Stimulated activated CD8-positive, alpha-beta memory T cell treated with anti-CD3 and anti-CD28 coated beads, Interleukin-4, amount 100 ng/mL, for 24 hours (primary cell): ENCODE measurements around the gene ERVFRD-1.
"Not testable (repeated sequence)": the region's sequence is repeated elsewhere in the genome, so short reads cannot be mapped to it uniquely, and the experiment has no call there.

ENCODE experiments used
- DNase-seq: peaks from one replicate; pipeline ENCODE4 v3.0.0-alpha.2; 2020; ENCODE audit warnings: low read depth

ERVFRD-1 gene

DNA sequence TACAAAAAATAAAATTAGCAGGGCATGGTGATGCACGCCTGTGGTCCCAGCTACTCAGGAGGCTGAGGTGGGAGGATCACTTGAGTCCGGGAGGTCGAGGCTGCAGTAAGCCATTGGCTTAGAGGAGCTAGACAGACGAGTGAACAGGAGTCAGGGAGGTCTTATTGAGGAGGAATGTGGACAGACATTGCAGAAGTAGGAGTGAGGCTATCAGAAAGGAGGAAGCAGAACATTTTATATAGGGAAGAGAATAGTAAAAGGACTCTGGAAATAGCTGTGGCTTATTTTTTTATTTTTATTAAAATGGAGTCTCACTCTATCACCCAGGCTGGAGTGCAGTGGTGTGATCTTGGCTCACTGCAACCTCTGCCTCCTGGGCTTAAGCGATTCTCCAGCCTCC is 20.4 kb downstream of the ERVFRD-1 start:
- DNase-seq = not testable (repeated sequence)

DNA sequence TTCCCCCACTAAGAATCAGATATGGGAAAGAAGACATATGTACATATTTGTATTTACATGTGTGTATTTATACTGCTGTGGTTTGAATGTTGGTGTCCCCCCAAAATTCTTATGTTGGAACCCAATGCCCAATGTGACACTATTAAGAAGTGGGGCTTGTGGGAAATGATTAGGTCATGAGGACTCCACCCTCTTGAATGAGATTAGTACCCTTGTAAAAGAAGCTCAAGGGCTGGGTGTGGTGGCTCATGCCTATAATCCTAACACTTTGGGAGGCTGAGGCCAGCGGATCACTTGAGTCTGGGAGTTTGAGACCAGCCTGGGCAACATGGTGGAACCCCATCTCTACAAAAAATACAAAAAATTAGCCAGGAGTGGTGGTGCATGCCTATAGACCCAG is 21.8 kb downstream of the ERVFRD-1 start:
- no peak for DNase-seq

DNA sequence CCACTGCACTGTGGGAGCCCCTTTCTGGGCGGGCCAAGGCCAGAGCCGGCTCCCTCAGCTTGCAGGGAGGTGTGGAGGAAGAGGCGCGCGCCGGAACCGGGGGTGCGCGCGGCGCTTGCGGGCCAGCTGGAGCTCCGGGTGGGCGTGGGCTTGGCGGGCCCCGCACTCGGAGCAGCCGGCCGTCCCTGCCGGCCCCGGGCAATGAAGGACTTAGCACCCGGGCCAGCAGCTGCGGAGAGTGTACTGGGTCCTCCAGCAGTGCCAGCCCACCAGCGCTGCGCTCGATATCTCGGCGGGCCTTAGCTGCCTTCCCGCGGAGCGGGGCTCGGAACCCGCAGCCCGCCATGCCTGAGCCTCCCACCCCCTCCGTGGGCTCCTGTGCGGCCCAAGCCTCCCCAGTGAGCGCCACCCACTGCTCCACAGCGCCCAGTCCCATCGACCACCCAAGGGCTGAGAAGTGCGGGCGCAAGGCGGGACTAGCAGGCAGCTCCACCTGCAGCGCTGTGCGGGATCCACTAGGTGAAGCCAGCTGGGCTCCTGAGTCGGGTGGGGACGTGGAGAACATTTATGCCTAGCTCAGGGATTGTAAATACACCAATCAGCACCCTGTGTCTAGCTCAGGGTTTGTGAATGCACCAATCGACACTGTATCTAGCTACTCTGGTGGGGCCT is 24.2 kb downstream of the ERVFRD-1 start:
- DNase-seq = not testable (repeated sequence)

- no peak for DNase-seq
These were observed 25.6 kb downstream of the ERVFRD-1 start for GRCh38 chr6:11085758-11086435.

DNA sequence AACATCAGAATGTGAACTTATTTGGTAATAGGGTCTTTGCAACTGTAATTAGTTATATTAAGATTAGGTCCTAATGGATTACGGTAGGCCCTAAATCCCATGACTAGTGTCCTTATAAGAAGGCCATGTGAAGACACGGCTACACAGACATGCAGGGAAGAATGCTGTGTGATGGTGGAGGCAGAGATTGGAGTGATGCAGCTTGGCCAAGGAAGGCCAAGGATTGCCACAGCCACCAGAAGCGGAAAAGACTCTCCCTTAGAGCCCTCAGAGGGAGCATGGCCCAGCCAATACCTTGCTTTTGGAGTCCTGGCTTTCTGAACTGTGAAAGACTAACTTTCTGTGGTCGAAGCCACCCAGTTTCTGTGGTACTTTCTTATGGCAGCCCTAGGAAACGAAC is 27.6 kb downstream of the ERVFRD-1 start:
- no peak for DNase-seq

GRCh38 chr6:11083491-11083890 is 28.0 kb downstream of the ERVFRD-1 start:
- no peak for DNase-seq

DNA sequence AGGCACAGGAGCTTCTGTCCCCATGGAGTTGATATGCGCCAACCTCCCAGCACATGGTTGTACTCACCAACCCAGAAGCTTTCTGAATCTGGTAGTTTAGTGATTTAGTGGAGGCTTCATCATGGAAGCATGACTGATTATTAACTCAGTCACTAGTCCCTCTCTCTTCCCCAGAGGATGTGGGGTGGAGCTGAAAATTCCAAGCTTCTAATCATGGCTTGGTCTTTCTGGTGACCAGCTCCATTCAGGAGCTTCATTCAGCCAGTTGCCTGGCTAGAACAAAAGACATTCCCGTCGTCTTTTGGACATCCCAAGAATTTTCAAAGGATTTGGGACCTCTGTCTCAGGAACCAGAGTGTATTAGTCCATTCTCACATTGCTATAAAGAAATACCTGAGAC is 31.2 kb downstream of the ERVFRD-1 start:
- DNase-seq = no peak

- no peak for DNase-seq
These were observed 33.3 kb downstream of the ERVFRD-1 start for GRCh38 chr6:11078266-11078665.

DNA sequence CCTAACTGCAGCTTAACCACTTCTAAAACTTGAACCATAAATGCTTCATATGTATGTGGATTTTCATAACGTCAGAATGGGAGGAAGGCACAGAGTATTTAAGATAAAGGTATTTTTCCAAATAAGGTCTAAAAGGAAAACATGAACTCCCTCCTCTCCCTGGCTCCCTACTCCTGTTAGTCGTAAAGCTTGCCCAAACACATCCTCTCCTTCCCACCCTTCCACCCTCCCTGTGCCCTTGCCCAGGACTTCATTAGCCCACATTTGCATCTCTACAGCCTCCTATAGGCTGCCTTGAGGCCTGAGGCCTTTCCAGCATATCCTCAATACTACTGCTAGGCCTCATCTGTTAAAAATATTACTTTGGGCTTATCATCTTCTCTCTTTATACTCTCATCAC is 35.0 kb downstream of the ERVFRD-1 start:
- DNase-seq = no peak

DNA sequence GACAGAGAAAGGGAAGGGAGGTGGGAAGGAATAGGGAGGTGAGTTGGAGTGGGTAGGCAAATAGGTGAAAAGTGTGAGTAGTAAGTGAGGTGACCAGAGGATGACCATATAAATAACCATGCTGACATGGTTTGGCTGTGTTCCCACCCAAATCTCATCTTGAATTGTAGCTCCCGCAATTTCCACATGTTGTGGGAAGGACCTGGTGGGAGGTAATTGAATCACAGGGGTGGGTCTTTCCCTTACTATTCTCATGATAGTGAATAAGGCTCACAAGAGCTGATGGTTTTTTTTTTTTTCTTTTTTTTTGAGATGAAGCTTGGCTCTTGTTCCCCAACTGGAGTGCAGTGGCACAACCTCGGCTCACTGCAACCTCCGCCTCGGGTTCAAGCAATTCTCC is 39.4 kb downstream of the ERVFRD-1 start:
- no peak for DNase-seq

DNA sequence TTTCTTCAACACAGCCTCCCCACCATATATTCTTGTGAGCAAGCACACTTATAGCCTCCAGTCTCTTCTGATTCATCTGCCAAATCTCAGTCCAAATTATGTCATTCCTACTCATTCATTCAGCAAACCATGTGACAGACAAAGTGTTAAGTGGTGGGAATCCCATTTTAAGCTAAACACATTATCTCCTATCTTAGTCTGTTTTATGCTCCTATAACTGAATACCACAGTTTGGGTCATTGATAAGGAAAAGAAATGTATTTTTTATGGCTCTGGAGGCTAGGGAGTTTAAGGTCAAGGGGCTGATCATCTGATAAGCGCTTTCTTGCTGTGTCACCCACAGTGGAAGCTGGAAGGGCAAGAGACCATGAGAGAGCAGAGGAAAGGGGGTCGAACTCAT is 41.8 kb downstream of the ERVFRD-1 start:
- no peak for DNase-seq

- DNase-seq = no peak
These were observed 44.2 kb downstream of the ERVFRD-1 start for GRCh38 chr6:11067348-11067747.

DNA sequence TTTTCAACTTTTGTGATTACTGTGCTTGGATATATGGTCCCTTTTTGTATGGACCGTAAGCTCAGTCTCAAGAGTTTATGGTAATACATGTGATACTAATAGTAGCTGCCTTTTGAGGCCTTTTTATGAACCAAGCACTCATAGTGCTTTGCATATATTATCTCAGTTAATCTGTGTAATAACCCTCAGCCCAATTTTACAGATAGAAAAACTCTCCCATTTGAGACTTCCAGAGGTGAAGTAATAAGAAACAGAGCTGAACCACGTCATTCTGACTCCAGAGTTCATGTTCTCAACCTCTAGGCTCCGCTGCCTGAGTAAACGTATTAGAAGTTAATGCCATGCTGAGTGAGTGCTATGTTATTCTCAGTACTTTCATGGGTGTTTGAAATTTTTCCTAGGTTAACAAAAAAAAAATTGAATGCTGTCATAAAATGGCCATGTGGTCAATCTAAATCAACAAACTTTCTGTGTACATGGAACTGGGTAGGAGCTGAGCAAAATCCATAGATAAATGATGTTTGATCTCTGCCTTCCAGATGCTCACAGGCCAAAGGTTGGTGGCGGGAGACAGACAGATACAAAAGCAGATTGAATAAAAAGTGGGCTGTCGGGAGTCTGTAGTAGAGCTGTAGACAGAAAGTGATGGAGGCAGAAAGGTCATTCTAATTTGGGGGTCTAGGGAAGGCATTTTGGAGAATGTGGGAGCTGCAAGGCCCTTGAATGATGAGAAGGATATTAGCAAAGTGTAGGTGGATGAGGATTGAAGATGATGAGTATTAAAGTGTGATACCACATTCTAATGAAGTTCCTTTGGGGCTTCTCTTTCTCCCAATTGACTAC is 44.8 kb downstream of the ERVFRD-1 start:
- no peak for DNase-seq

- DNase-seq = no peak
These were observed 45.9 kb downstream of the ERVFRD-1 start for GRCh38 chr6:11065436-11066202.

DNA sequence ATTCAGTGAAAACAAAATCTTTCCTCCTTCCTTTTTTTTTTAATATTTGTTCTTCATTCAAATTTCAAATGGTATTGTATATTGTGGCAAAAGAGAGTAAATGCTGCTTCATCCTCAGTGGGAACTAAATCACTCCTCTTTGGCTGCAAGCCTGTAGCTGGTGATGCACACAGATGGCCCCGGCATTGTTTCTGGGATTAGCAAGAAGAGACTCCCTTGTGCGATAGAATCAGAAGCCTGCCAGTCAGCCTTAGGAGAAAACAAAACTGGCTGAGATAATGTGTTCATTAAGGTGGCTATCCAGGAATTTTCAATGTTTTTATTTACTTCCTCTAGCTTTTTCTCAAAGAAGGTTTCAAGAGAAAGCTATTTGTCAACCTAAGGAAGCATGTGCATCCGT is 46.7 kb downstream of the ERVFRD-1 start:
- no peak for DNase-seq

- no peak for DNase-seq
These were observed 48.8 kb downstream of the ERVFRD-1 start for GRCh38 chr6:11062715-11063114.

DNA sequence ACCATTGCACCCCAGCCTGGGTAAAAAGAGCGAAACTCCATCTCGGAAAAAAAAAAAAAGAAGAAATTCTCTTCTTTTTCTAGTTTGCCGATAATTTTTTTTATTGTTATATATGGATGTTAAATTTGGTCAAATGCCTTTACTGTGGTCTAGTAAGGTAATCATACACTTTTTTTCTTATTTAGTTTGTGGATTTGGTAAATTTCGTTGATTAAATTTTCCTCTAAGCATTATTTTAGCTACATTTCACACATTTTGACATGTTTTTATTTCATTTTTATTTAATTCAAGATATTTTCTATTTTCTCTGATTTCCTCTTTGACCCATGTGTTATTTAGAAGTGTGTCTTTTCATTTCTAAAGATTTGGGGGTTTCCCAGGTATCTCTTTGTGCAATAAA is 49.4 kb downstream of the ERVFRD-1 start:
- DNase-seq = no peak

- no peak for DNase-seq
These were observed 53.1 kb downstream of the ERVFRD-1 start for GRCh38 chr6:11058406-11058805.

DNA sequence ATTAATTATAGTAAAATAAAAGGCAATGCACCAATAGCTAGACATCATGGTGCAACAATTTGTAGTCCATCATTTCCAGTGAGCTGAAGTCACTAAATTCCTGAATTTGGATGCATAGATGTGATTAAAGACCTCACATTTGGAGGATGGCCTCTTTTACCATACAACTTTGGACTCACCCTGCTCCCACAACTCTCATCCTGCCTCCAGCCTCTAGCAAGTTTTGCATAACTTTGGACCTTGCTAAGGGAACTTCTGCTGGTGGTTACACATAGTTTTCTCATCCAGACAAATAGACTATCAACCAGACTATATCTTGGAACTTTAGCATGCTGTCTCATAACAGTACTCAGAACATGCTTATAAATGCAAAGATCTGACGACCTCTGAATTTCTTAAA is 54.7 kb downstream of the ERVFRD-1 start:
- DNase-seq = no peak

GRCh38 chr6:11055127-11055627 is 56.3 kb downstream of the ERVFRD-1 start:
- DNase-seq = no peak

DNA sequence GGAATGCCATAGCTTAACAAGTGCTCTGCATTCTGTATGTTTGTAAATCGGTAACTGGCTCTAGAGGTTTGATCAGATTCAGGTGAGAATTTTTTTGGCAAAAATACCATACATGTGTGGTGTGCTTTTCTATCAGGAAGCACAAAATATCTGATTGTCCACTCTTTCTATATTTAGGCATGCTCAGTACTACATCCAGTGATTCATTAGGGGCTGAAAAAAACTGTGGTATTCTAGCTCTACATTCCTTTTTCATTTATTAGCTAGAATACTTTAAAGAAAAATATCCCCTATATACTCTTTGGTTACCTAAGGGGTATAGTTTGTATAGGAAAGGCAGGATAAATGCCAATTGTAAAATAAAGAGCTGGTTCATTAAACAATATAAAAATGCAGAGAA is 56.8 kb downstream of the ERVFRD-1 start:
- DNase-seq = no peak

- no peak for DNase-seq
These were observed 58.2 kb downstream of the ERVFRD-1 start for GRCh38 chr6:11053307-11053706.
